PC-9 (cell line): ENCODE data around the gene LRG1.

ENCODE experiments used
- CTCF ChIP-seq: fragments of 200-600 bp; sonication (generic); conservative IDR thresholded peaks from 2 replicates; pipeline ENCODE4 v1.6.1; 2017; ENCODE audit warnings: mixed run types, antibody characterized with exemption, mild to moderate bottlenecking, moderate library complexity
- EZH2 ChIP-seq: fragments of 200-600 bp; sonication (generic); IDR thresholded peaks from 2 replicates; pipeline ENCODE4 v1.8.0; 2017; ENCODE audit warnings: antibody characterized with exemption, low read depth

GRCh38 chr19:4585556-4585955, 45.7 kb upstream of the LRG1 start:
- TF ChIP-seq CTCF = no peak
- no peak for TF ChIP-seq EZH2
